SK-N-SH (cell line): Measurements from ENCODE around the gene GSS. TPM values are rescaled to one million over a fixed set of nuclear protein-coding genes. Genes with fewer than 3 reads are reported as not detected.
A peak's percentile ranks its signal among the peaks of the same experiment; 100 is the strongest.

ENCODE experiments used
- CTCF ChIA-PET: fragments of 300-600, 350-600 bp; formaldehyde crosslinking; extraction: SDS; loops from one replicate; lab custom pipeline; 2021; lab: Yijun Ruan, JAX
- POLR2A ChIA-PET: fragments of 350-600 bp; sonication (Branson Sonifier 250); formaldehyde crosslinking; extraction: SDS; loops from one replicate; lab custom pipeline; 2020; ENCODE audit warnings: antibody characterized with exemption, inconsistent platforms; lab: Yijun Ruan, JAX
- DNase-seq: peaks from one replicate; pipeline ENCODE4 v3.0.0; 2012
- H2AFZ ChIP-seq: fragments of 200-600 bp; sonication (generic); 2 replicates; pipeline ENCODE4 v1.8.1; 2016; ENCODE audit warnings: antibody characterized with exemption, mild to moderate bottlenecking, low read depth
- H3F3A ChIP-seq: fragments of 200-600 bp; sonication (generic); replicated peaks from 2 replicates; pipeline ENCODE3; 2016; ENCODE audit warnings: antibody characterized with exemption, mild to moderate bottlenecking; ENCODE audit not compliant: insufficient read depth
- H3K27ac ChIP-seq, 2 experiments: fragments of 200-500 bp in 1 of 2; fragments of 200-600 bp in 1 of 2; sonication (Bioruptor generic) in 1 of 2; sonication (generic), shearing (Covaris generic) in 1 of 2; 2 replicates each; pipeline versions ENCODE4 v1.5.1 to v1.6.1; 2014 to 2016; ENCODE audit warnings: low read depth in 2 of 2, inconsistent platforms in 1 of 2, low read length in 1 of 2, mild to moderate bottlenecking in 1 of 2, mixed read lengths in 1 of 2
- H3K27me3 ChIP-seq: fragments of 200-600 bp; sonication (generic), shearing (Covaris generic); 2 replicates; pipeline ENCODE4 v1.6.1; 2016; ENCODE audit warnings: mixed run types; ENCODE audit not compliant: insufficient read depth
- H3K36me3 ChIP-seq, 2 experiments: fragments of 200-500 bp in 1 of 2; fragments of 200-600 bp in 1 of 2; sonication (Bioruptor generic) in 1 of 2; sonication (generic) in 1 of 2; replicated peaks in 1 of 2; 2 replicates each; pipeline versions ENCODE3 to v1.5.1; 2014 to 2016; ENCODE audit warnings: low read length in 1 of 2, mild to moderate bottlenecking in 1 of 2; ENCODE audit not compliant: insufficient read depth in 2 of 2, control insufficient read depth in 1 of 2
- H3K4me1 ChIP-seq, 2 experiments: fragments of 200-500 bp in 1 of 2; fragments of 200-600 bp in 1 of 2; sonication (Bioruptor generic) in 1 of 2; sonication (generic), shearing (Covaris generic) in 1 of 2; 2 replicates each; pipeline versions ENCODE4 v1.5.1 to v1.6.1; 2014 to 2016; ENCODE audit warnings: low read depth in 1 of 2, low read length in 1 of 2, mixed run types in 1 of 2; ENCODE audit not compliant: insufficient read depth in 2 of 2, control insufficient read depth in 1 of 2
- H3K4me2 ChIP-seq: fragments of 200-600 bp; sonication (generic), shearing (Covaris generic); 2 replicates; pipeline ENCODE4 v1.6.1; 2017; ENCODE audit warnings: mixed run types
- H3K4me3 ChIP-seq, 2 experiments: fragments of 200-500 bp in 1 of 2; fragments of 200-600 bp in 1 of 2; sonication (Bioruptor generic) in 1 of 2; sonication (generic), shearing (Covaris generic) in 1 of 2; 2 replicates each; pipeline versions ENCODE4 v1.5.1 to v1.8.1; 2014 to 2016; ENCODE audit warnings: low read depth in 2 of 2, inconsistent platforms in 1 of 2, low read length in 1 of 2, mild to moderate bottlenecking in 1 of 2, mixed read lengths in 1 of 2, moderate library complexity in 1 of 2
- H3K79me2 ChIP-seq: fragments of 200-600 bp; sonication (generic); 2 replicates; pipeline ENCODE4 v1.8.1; 2017; ENCODE audit warnings: mild to moderate bottlenecking; ENCODE audit not compliant: insufficient read depth
- H3K9ac ChIP-seq: fragments of 200-600 bp; sonication (generic); 2 replicates; pipeline ENCODE4 v1.6.1; 2017; ENCODE audit warnings: mixed run types
- H3K9me2 ChIP-seq: fragments of 200-600 bp; sonication (generic); 2 replicates; pipeline ENCODE4 v1.6.1; 2017; ENCODE audit warnings: mixed run types
- H3K9me3 ChIP-seq: fragments of 200-600 bp; sonication (generic); 2 replicates; pipeline ENCODE4 v1.6.1; 2017; ENCODE audit warnings: mixed run types, mild to moderate bottlenecking, moderate library complexity
- H4K20me1 ChIP-seq: fragments of 200-600 bp; sonication (generic); 2 replicates; pipeline ENCODE4 v1.6.1; 2017; ENCODE audit warnings: mild to moderate bottlenecking, mixed run types; ENCODE audit not compliant: insufficient read depth
- EP300 ChIP-seq, 2 experiments: IDR thresholded peaks; 2 replicates each; pipeline versions ENCODE4 v1.4.0 to v1.6.1; 2012; ENCODE audit warnings: borderline replicate concordance in 1 of 2, low read depth in 1 of 2, low read length in 1 of 2
- EZH2phosphoT487 ChIP-seq: fragments of 200-600 bp; sonication (generic); IDR thresholded peaks from 2 replicates; pipeline ENCODE4 v1.6.1; 2017; ENCODE audit warnings: low read depth, mixed run types, mild to moderate bottlenecking, antibody characterized with exemption, moderate library complexity, borderline replicate concordance
- FOXJ3 ChIP-seq: sonication (generic); formaldehyde crosslinking; IDR thresholded peaks from 2 replicates; pipeline ENCODE4 v1.5.1; 2020; ENCODE audit warnings: mild to moderate bottlenecking, missing genetic modification reagents
- GABPA ChIP-seq: IDR thresholded peaks from 2 replicates; pipeline ENCODE4 v1.4.0; 2012; ENCODE audit warnings: low read depth, mild to moderate bottlenecking
- GATA2 ChIP-seq: sonication (generic); formaldehyde crosslinking; IDR thresholded peaks from 2 replicates; pipeline ENCODE4 v1.5.0; 2020; ENCODE audit warnings: mild to moderate bottlenecking, missing genetic modification reagents
- JUND ChIP-seq: IDR thresholded peaks from 2 replicates; pipeline ENCODE4 v1.4.0; 2012
- MEF2A ChIP-seq: IDR thresholded peaks from 2 replicates; pipeline ENCODE4 v1.4.0; 2012; ENCODE audit warnings: low read depth, borderline replicate concordance
- MXI1 ChIP-seq: IDR thresholded peaks from 2 replicates; pipeline ENCODE4 v1.6.1; 2012; ENCODE audit warnings: mild to moderate bottlenecking, low read depth, low read length, improper control_type of control experiment
- NRF1 ChIP-seq: IDR thresholded peaks from 2 replicates; pipeline ENCODE4 v1.6.1; 2012; ENCODE audit warnings: low read depth, mild to moderate bottlenecking, low read length
- POLR2AphosphoS5 ChIP-seq: IDR thresholded peaks from 2 replicates; pipeline ENCODE4 v1.6.1; 2012; ENCODE audit warnings: low read depth, low read length
- RAD21 ChIP-seq: IDR thresholded peaks from 2 replicates; pipeline ENCODE4 v1.6.1; 2012; ENCODE audit warnings: mild to moderate bottlenecking, low read length
- RFX5 ChIP-seq: IDR thresholded peaks from 2 replicates; pipeline ENCODE4 v1.6.1; 2012; ENCODE audit warnings: mild to moderate bottlenecking, improper control_type of control experiment, low read length
- RXRA ChIP-seq: IDR thresholded peaks from 2 replicates; pipeline ENCODE4 v1.4.0; 2012; ENCODE audit warnings: low read depth, mild to moderate bottlenecking, borderline replicate concordance
- SMC3 ChIP-seq: IDR thresholded peaks from 2 replicates; pipeline ENCODE4 v1.6.1; 2012; ENCODE audit warnings: low read depth, low read length, improper control_type of control experiment
- TEAD4 ChIP-seq: IDR thresholded peaks from 2 replicates; pipeline ENCODE4 v1.4.0; 2012; ENCODE audit warnings: mild to moderate bottlenecking, borderline replicate concordance; ENCODE audit not compliant: insufficient read depth
- YY1 ChIP-seq: IDR thresholded peaks from 2 replicates; pipeline ENCODE4 v1.4.0; 2012; ENCODE audit warnings: low read depth, mild to moderate bottlenecking
- WGBS: methylation state at CpG from one replicate; pipeline ENCODE4 v1.1.6; 2017; ENCODE audit warnings: low lambda C conversion rate; 5-methylcytosine and 5-hydroxymethylcytosine counted together
- polyA plus RNA-seq, 3 experiments: library from polyadenylated mRNA; depleted of rRNA; stranded (reverse); fragments of >200 nt; gene quantifications; 2 replicates each; pipeline ENCODE4 v1.2.3, GENCODE V29; 2012
- TF ChIP-seq, protein P1 (sequence below): IDR thresholded peaks from 2 replicates; pipeline ENCODE4 v1.4.0; 2012; ENCODE audit warnings: low read depth
- TF ChIP-seq, protein P2 (sequence below): IDR thresholded peaks from 2 replicates; pipeline ENCODE4 v1.6.1; 2012; ENCODE audit warnings: mild to moderate bottlenecking, low read depth, low read length, moderate library complexity
- TF ChIP-seq, protein P3 (sequence below): IDR thresholded peaks from 2 replicates; pipeline ENCODE4 v1.4.0; 2012; ENCODE audit warnings: low read depth, borderline replicate concordance
- TF ChIP-seq, protein P4 (sequence below): fragments of 150-350 bp; IDR thresholded peaks from 2 replicates; pipeline ENCODE4 v1.6.1; 2017; ENCODE audit warnings: antibody characterized with exemption, low read length, low read depth, borderline replicate concordance

Gene GSS
- polyA plus RNA-seq, 1 of the 3 experiments (the other 2 are of a cell fraction) = 95.6 TPM

DNA sequence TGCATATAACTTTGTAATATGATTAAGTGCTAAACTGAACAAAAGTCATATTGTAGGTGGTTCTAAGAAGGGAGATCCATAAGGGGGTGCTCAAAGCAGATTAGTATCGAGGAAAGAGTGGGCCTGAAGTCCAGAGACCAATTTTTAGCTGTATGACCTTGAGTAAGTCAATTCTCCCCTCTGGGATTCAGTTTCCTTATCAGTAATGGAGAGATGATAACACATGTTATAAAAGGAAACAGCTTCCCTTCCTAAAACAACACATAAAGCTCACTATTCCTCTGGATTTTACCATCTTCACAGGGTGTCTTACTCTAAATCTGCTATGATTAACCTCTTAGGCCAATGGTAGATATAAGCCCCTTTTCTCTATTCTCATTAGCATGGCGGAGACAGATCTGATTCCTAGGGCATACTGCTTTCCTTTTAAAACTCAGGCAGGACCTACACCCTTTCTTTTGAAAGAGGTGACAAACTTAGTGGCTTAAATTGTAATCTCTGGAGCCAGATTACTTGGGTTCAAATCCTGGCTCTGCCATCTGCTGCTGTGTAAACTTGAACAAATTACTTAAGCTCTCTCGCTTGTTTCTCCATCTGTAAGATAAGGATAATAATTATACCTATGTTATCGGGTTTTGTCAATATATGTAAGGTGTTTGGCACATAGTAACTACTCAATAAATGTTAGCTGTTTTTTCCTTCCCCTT is 39.7 kb downstream of the GSS start:
- no peaks in the 10 kb centered on the region for H3F3A ChIP-seq
- H3K9ac ChIP-seq = no peak overlapping the region
- no peaks in the 10 kb centered on the region for H3K79me2 ChIP-seq
- no peak overlapping the region for H3K4me2 ChIP-seq
- H2AFZ ChIP-seq = no peak overlapping the region
- no peaks in the 10 kb centered on the region for H3K36me3 ChIP-seq
- H3K4me3 ChIP-seq = no peak overlapping the region
- peak; percentile 23 for DNase-seq
- peaks cover 0 to 3% of the 10 kb centered on the region in 2 experiments; a peak in 1 of 4 replicates for H3K4me1 ChIP-seq
- ChIA-PET POLR2A (interaction anchor here (0.8 kb wide), 1 partner anchor 12 kb away, joined by 3 read pairs; no protein-coding TSS in a partner anchor), CTCF (interaction anchor here (1.2 to 1.5 kb wide), 2 partner anchors 42 to 43 kb away, joined by 3 to 6 read pairs; no protein-coding TSS in a partner anchor)
- H3K27me3 ChIP-seq = no peaks in the 10 kb centered on the region
- 89% methylated on average over 4 of the region's 4 CpGs for WGBS
- no peaks in the 10 kb centered on the region for H3K9me3 ChIP-seq
- H3K27ac ChIP-seq = peak overlapping the region in 1 of 2 experiments; percentile 9; a peak in 1 of 4 replicates
- no peak for TF ChIP-seq MXI1
- no peak for TF ChIP-seq RXRA
- TF ChIP-seq EP300 (IDR thresholded peaks at IDR 0.05; ENCODE audit: borderline replicate concordance in 1 of 2, low read depth in 1 of 2, low read length in 1 of 2) = peak in 1 of 2 experiments; percentile 26; a peak in 1 of 4 replicates
- no peak for TF ChIP-seq NRF1
- TF ChIP-seq RFX5 = no peak
- no peak for TF ChIP-seq FOXJ3 (CRISPR knock-in tag)
- no peak for TF ChIP-seq SMC3
- no peaks in the 10 kb centered on the region for H3K9me2 ChIP-seq
- H4K20me1 ChIP-seq = no peaks in the 10 kb centered on the region

DNA sequence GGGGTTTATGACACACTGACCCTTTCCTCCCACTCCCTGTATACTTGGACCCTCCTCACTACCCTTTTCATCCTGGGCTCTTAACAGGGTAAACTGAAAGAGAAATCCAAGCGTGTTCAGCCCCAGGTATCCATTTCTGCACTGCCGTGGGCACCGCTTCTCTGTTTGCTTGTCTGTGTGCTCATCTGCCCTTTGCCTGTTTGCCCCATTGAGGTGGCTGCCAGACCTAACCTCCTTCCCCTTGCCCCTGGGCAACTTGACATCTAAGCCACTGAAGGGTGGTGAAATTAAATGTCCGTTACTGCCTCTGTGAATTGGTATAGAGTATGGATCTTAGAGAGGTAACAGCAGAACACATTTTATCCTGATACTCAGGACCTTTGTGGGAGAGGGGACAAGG is 40.5 kb downstream of the GSS start:
- POLR2A ChIA-PET = interaction anchor here (0.8 kb wide), 1 partner anchor 12 kb away, joined by 3 read pairs; no protein-coding TSS in a partner anchor
- peaks cover 0 to 3% of the 10 kb centered on the region in 2 experiments; a peak in 1 of 4 replicates for H3K4me1 ChIP-seq
- no peaks in the 10 kb centered on the region for H3K9me3 ChIP-seq
- no peaks in the 10 kb centered on the region for H3K9me2 ChIP-seq
- H3K4me3 ChIP-seq = no peak overlapping the region
- no peak overlapping the region for H3K27ac ChIP-seq
- no peaks in the 10 kb centered on the region for H3F3A ChIP-seq
- H3K4me2 ChIP-seq = no peak overlapping the region
- H4K20me1 ChIP-seq = no peaks in the 10 kb centered on the region
- CTCF ChIA-PET = interaction anchor here (1.5 kb wide), 1 partner anchor 42 kb away, joined by 3 read pairs; no protein-coding TSS in a partner anchor
- H3K9ac ChIP-seq = no peak overlapping the region
- DNase-seq = peak; percentile 24
- peaks cover 4% of the 10 kb centered on the region; the same call in 1 of the 2 replicates for H3K79me2 ChIP-seq
- no peak overlapping the region for H2AFZ ChIP-seq
- WGBS = 86% methylated on average over 4 of the region's 4 CpGs
- H3K27me3 ChIP-seq = no peaks in the 10 kb centered on the region
- no peaks in the 10 kb centered on the region for H3K36me3 ChIP-seq
- TF ChIP-seq, protein P1, sequence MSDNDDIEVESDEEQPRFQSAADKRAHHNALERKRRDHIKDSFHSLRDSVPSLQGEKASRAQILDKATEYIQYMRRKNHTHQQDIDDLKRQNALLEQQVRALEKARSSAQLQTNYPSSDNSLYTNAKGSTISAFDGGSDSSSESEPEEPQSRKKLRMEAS = no peak
- TF ChIP-seq, protein P2, sequence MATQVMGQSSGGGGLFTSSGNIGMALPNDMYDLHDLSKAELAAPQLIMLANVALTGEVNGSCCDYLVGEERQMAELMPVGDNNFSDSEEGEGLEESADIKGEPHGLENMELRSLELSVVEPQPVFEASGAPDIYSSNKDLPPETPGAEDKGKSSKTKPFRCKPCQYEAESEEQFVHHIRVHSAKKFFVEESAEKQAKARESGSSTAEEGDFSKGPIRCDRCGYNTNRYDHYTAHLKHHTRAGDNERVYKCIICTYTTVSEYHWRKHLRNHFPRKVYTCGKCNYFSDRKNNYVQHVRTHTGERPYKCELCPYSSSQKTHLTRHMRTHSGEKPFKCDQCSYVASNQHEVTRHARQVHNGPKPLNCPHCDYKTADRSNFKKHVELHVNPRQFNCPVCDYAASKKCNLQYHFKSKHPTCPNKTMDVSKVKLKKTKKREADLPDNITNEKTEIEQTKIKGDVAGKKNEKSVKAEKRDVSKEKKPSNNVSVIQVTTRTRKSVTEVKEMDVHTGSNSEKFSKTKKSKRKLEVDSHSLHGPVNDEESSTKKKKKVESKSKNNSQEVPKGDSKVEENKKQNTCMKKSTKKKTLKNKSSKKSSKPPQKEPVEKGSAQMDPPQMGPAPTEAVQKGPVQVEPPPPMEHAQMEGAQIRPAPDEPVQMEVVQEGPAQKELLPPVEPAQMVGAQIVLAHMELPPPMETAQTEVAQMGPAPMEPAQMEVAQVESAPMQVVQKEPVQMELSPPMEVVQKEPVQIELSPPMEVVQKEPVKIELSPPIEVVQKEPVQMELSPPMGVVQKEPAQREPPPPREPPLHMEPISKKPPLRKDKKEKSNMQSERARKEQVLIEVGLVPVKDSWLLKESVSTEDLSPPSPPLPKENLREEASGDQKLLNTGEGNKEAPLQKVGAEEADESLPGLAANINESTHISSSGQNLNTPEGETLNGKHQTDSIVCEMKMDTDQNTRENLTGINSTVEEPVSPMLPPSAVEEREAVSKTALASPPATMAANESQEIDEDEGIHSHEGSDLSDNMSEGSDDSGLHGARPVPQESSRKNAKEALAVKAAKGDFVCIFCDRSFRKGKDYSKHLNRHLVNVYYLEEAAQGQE = no peak
- TF ChIP-seq SMC3 (no peak), NRF1 (no peak), POLR2AphosphoS5 (no peak), RAD21 (no peak), TEAD4 (no peak), FOXJ3 (CRISPR knock-in tag) (no peak), EZH2phosphoT487 (no peak), JUND (no peak), RXRA (no peak), YY1 (no peak), GATA2 (CRISPR knock-in tag) (no peak), GABPA (no peak), MEF2A (no peak)
- TF ChIP-seq, protein P3, sequence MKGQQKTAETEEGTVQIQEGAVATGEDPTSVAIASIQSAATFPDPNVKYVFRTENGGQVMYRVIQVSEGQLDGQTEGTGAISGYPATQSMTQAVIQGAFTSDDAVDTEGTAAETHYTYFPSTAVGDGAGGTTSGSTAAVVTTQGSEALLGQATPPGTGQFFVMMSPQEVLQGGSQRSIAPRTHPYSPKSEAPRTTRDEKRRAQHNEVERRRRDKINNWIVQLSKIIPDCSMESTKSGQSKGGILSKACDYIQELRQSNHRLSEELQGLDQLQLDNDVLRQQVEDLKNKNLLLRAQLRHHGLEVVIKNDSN = no peak
- TF ChIP-seq, protein P4, sequence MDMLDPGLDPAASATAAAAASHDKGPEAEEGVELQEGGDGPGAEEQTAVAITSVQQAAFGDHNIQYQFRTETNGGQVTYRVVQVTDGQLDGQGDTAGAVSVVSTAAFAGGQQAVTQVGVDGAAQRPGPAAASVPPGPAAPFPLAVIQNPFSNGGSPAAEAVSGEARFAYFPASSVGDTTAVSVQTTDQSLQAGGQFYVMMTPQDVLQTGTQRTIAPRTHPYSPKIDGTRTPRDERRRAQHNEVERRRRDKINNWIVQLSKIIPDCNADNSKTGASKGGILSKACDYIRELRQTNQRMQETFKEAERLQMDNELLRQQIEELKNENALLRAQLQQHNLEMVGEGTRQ = no peak
